ENCODE results near the gene FAM200A. TPM values are rescaled to one million over a fixed set of nuclear protein-coding genes. Genes with fewer than 3 reads are reported as not detected.
"Not testable (repeated sequence)": the region's sequence is repeated elsewhere in the genome, so short reads cannot be mapped to it uniquely, and the experiment has no call there.

Gene FAM200A
- total and polyA plus RNA-seq, 9 donors: 6.4 to 13.5 (median 8.9) TPM

- Histone ChIP-seq H3K36me3 (no peaks in the 10 kb centered on the region), H3K9me3 (no peaks in the 10 kb centered on the region), H3K4me3 (peak overlapping the region; percentile 53), H3K27ac (no peak overlapping the region), H3K4me1 (ENCODE audit: insufficient read depth) (peaks cover 4% of the 10 kb centered on the region), H3K27me3 (no peaks in the 10 kb centered on the region)
- intact Hi-C loops (cut with DNase I): no loop called here
- 0 to 1% (median 0%) methylated on average over 50 to 54 of the region's 54 CpGs for WGBS, 3 donors
- peak; percentile 34 to 71 (median 51) for DNase-seq
- peak in 2 of 3 donors; percentile 17 to 24 for TF ChIP-seq CTCF (IDR thresholded peaks at IDR 0.05)
- TF ChIP-seq EP300 (IDR thresholded peaks at IDR 0.05): no peak
- TF ChIP-seq POLR2A (IDR thresholded peaks at IDR 0.05): no peak
These were observed 28.3 kb upstream of the FAM200A start for GRCh38 chr7:99579956-99580777.

DNA sequence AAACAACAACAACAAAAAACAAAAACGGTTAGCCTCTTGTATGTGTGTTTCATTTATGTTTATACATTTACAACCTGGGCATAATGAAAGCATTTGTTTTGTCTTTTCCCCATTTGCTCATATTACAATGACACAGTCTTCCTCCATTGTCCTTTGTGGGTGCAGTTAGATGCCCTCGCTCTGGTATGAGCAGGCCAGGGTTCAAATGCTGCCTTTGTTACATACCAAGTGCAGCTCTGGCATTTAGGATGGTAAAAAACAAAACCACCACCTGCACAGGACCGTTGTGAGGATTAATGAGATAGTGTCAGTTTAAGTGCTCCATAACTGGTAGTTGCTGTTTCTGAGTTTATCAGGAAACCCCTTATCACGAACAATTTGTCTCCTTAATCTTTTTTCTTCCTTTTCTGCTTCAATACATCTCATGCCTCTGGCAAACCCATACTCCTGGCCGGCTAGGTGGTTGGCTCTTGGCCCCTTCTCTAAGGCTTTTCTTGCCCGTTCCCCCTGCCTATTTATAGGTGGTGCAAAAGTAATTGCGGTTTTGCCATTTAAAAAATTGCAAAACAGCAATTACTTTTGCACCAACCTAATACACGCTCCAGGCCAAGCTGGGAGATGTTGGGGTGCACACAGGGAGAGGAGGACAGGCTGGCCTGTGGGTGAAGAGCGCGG, 27.5 kb upstream of the FAM200A start:
- Histone ChIP-seq H3K27me3 (no peaks in the 10 kb centered on the region), H3K4me3 (peak overlapping the region; percentile 53), H3K27ac (no peak overlapping the region), H3K4me1 (ENCODE audit: insufficient read depth) (peaks cover 6% of the 10 kb centered on the region), H3K9me3 (no peaks in the 10 kb centered on the region), H3K36me3 (no peaks in the 10 kb centered on the region)
- intact Hi-C loops (cut with DNase I): no loop called here
- WGBS, 3 donors: 25 to 31% (median 29%) methylated on average over 10 of the region's 10 CpGs
- DNase-seq: no peak
- TF ChIP-seq CTCF (IDR thresholded peaks at IDR 0.05): no peak
- no peak for TF ChIP-seq POLR2A (IDR thresholded peaks at IDR 0.05)
- no peak for TF ChIP-seq EP300 (IDR thresholded peaks at IDR 0.05)

DNA sequence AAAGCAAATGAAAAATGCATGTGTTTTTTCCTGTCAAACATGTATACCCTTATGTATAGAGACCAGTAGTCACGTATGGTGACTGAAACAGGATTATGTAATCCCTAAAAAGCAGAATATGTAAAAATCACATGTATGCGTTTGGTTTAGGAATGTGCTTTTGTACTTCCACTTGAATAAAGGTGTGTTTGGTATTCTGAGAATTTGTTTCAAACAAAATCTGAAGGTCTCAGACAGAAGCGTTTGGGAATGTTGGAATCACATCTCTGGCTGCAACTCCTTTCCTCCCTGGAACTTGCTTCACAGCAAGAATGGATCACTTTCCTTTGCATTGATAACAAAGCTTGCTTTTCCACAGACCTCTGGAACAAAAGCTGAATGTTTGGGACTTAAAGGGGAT, 24.3 kb upstream of the FAM200A start:
- Histone ChIP-seq H3K27ac (no peak overlapping the region), H3K9me3 (no peaks in the 10 kb centered on the region), H3K4me1 (ENCODE audit: insufficient read depth) (peaks cover 6% of the 10 kb centered on the region), H3K4me3 (no peak overlapping the region), H3K27me3 (no peaks in the 10 kb centered on the region), H3K36me3 (no peaks in the 10 kb centered on the region)
- intact Hi-C loops (cut with DNase I): no loop called here
- 53 to 58% (median 55%) methylated on average over 3 of the region's 3 CpGs for WGBS, 3 donors
- no peak for DNase-seq
- TF ChIP-seq POLR2A (IDR thresholded peaks at IDR 0.05) (no peak), EP300 (IDR thresholded peaks at IDR 0.05) (no peak)

DNA sequence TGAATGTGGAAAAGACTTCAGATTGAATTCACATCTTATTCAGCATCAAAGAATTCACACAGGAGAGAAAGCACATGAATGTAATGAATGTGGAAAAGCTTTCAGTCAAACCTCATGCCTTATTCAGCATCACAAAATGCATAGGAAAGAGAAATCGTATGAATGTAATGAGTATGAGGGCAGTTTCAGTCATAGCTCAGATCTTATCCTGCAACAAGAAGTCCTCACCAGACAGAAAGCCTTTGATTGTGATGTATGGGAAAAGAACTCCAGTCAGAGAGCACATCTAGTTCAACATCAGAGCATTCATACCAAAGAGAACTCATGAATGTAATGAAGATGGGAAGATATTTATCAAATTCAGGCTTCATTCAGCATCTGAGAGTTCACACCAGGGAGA, 21.3 kb upstream of the FAM200A start:
- H3K4me3 ChIP-seq: no peak overlapping the region
- DNase-seq: no peak
- intact Hi-C loops (cut with DNase I): no loop called here
- TF ChIP-seq EP300 (IDR thresholded peaks at IDR 0.05) (no peak), CTCF (IDR thresholded peaks at IDR 0.05) (no peak), POLR2A (IDR thresholded peaks at IDR 0.05) (no peak)
- H3K4me1 ChIP-seq (ENCODE audit: insufficient read depth): peaks cover 1% of the 10 kb centered on the region
- 81 to 92% (median 84%) methylated on average over 1 of the region's 1 CpG for WGBS, 3 donors
- H3K36me3 ChIP-seq: no peaks in the 10 kb centered on the region
- no peaks in the 10 kb centered on the region for H3K27me3 ChIP-seq
- no peaks in the 10 kb centered on the region for H3K9me3 ChIP-seq
- H3K27ac ChIP-seq: no peak overlapping the region

- intact Hi-C loops (cut with DNase I): no loop called here
- H3K36me3 ChIP-seq: no peaks in the 10 kb centered on the region
- H3K4me1 ChIP-seq (ENCODE audit: insufficient read depth): peaks cover 1% of the 10 kb centered on the region
- TF ChIP-seq CTCF (IDR thresholded peaks at IDR 0.05) (no peak), POLR2A (IDR thresholded peaks at IDR 0.05) (no peak), EP300 (IDR thresholded peaks at IDR 0.05) (no peak)
- no peaks in the 10 kb centered on the region for H3K9me3 ChIP-seq
- H3K27me3 ChIP-seq: no peaks in the 10 kb centered on the region
- no peak for DNase-seq
- WGBS, 3 donors: 26 to 62% (median 45%) methylated on average over 3 of the region's 3 CpGs
- no peak overlapping the region for H3K27ac ChIP-seq
- no peak overlapping the region for H3K4me3 ChIP-seq
These were observed 19.9 kb upstream of the FAM200A start for GRCh38 chr7:99571768-99572167.

DNA sequence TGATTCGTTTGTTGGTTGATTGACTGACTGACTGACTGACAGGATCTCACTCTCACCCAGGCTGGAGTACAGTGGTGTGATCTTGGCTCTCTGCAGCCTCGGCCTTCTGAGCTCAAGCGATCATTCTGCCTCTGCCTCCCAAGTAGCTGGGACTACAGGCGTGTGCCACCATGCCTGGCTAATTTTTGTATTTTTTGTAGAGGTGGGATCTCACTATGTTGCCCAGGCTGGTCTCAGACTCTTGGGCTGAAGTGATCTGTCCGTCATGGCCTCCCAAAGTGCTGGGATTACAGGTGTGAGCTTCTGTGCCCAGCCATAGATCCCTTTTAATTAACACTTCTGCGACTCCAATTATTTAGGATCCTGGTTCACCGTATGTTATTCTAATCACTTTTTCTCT, 16.9 kb upstream of the FAM200A start:
- WGBS, 3 donors: 95 to 98% (median 95%) methylated on average over 7 of the region's 7 CpGs
- H3K27me3 ChIP-seq; H3K36me3 ChIP-seq; H3K9me3 ChIP-seq; H3K4me3 ChIP-seq; H3K27ac ChIP-seq; intact Hi-C loops (cut with DNase I); DNase-seq; H3K4me1 ChIP-seq (ENCODE audit: insufficient read depth): not testable (repeated sequence)

Measured in ovary (tissue), 9 donors.